SK-N-SH (cell line): Measurements from ENCODE around the gene TCF12.

Experiments used
- GATA2 ChIP-seq: sonication (generic); formaldehyde crosslinking; IDR thresholded peaks from 2 replicates; pipeline ENCODE4 v1.5.0; 2020; ENCODE audit warnings: mild to moderate bottlenecking, missing genetic modification reagents
- NRF1 ChIP-seq: IDR thresholded peaks from 2 replicates; pipeline ENCODE4 v1.6.1; 2012; ENCODE audit warnings: low read depth, mild to moderate bottlenecking, low read length
- POLR2AphosphoS5 ChIP-seq: IDR thresholded peaks from 2 replicates; pipeline ENCODE4 v1.6.1; 2012; ENCODE audit warnings: low read depth, low read length
- RAD21 ChIP-seq: IDR thresholded peaks from 2 replicates; pipeline ENCODE4 v1.6.1; 2012; ENCODE audit warnings: mild to moderate bottlenecking, low read length
- RFX5 ChIP-seq: IDR thresholded peaks from 2 replicates; pipeline ENCODE4 v1.6.1; 2012; ENCODE audit warnings: mild to moderate bottlenecking, improper control_type of control experiment, low read length
- SIN3A ChIP-seq: IDR thresholded peaks from 2 replicates; pipeline ENCODE4 v1.6.1; 2012; ENCODE audit warnings: low read depth, mild to moderate bottlenecking, low read length, moderate library complexity, borderline replicate concordance
- TAF1 ChIP-seq: IDR thresholded peaks from 2 replicates; pipeline ENCODE4 v1.6.1; 2012; ENCODE audit warnings: low read depth, mild to moderate bottlenecking, low read length, moderate library complexity, borderline replicate concordance
- YY1 ChIP-seq: IDR thresholded peaks from 2 replicates; pipeline ENCODE4 v1.4.0; 2012; ENCODE audit warnings: low read depth, mild to moderate bottlenecking
- TF ChIP-seq, protein P1 (sequence below): fragments of 200-600 bp; sonication (generic); IDR thresholded peaks from 2 replicates; pipeline ENCODE4 v1.6.1; 2017; ENCODE audit warnings: antibody characterized with exemption, mild to moderate bottlenecking, moderate library complexity

GRCh38 chr15:56923174-56923591, 4.7 kb downstream of the TCF12 start:
- TF ChIP-seq POLR2AphosphoS5 (no peak), YY1 (no peak), GATA2 (CRISPR knock-in tag) (no peak), RAD21 (no peak), TAF1 (no peak), SIN3A (no peak), RFX5 (no peak), NRF1 (no peak)
- TF ChIP-seq, protein P1, sequence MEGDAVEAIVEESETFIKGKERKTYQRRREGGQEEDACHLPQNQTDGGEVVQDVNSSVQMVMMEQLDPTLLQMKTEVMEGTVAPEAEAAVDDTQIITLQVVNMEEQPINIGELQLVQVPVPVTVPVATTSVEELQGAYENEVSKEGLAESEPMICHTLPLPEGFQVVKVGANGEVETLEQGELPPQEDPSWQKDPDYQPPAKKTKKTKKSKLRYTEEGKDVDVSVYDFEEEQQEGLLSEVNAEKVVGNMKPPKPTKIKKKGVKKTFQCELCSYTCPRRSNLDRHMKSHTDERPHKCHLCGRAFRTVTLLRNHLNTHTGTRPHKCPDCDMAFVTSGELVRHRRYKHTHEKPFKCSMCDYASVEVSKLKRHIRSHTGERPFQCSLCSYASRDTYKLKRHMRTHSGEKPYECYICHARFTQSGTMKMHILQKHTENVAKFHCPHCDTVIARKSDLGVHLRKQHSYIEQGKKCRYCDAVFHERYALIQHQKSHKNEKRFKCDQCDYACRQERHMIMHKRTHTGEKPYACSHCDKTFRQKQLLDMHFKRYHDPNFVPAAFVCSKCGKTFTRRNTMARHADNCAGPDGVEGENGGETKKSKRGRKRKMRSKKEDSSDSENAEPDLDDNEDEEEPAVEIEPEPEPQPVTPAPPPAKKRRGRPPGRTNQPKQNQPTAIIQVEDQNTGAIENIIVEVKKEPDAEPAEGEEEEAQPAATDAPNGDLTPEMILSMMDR: no peak
